MM.1S (cell line): ENCODE results near the gene MPL.

Experiments used
- DNase-seq: peaks from one replicate; pipeline ENCODE4 v3.0.0-alpha.2; 2015
- H2AFZ ChIP-seq: fragments of 300-600 bp; sonication (generic); 2 replicates; pipeline ENCODE4 v1.6.0; 2016; ENCODE audit warnings: antibody characterized with exemption, low read length
- H3F3A ChIP-seq: fragments of 300-600 bp; sonication (generic); 2 replicates; pipeline ENCODE4 v1.6.1; 2016; ENCODE audit warnings: mild to moderate bottlenecking, antibody characterized with exemption, low read length, moderate library complexity, mixed read lengths; ENCODE audit not compliant: insufficient read depth
- H3K27ac ChIP-seq: fragments of 300-600 bp; sonication (generic); 2 replicates; pipeline ENCODE4 v1.5.1; 2016; ENCODE audit warnings: mild to moderate bottlenecking, low read length
- H3K27me3 ChIP-seq: fragments of 300-600 bp; sonication (generic); replicated peaks from 2 replicates; pipeline ENCODE4 v1.6.0; 2016; ENCODE audit warnings: low read length; ENCODE audit not compliant: insufficient read depth
- H3K36me3 ChIP-seq: fragments of 300-600 bp; sonication (generic); replicated peaks from 2 replicates; pipeline ENCODE4 v1.6.1; 2016; ENCODE audit warnings: mild to moderate bottlenecking, low read length, mixed read lengths; ENCODE audit not compliant: insufficient read depth
- H3K4me1 ChIP-seq: fragments of 300-600 bp; sonication (generic); 2 replicates; pipeline ENCODE4 v1.6.1; 2016; ENCODE audit warnings: low read length, mixed read lengths
- H3K4me2 ChIP-seq: fragments of 300-600 bp; sonication (generic); 2 replicates; pipeline ENCODE4 v1.6.0; 2016; ENCODE audit warnings: low read depth, low read length
- H3K4me3 ChIP-seq: fragments of 300-600 bp; sonication (generic); 2 replicates; pipeline ENCODE4 v1.5.1; 2016; ENCODE audit warnings: low read length, mixed read lengths
- H3K79me2 ChIP-seq: fragments of 300-600 bp; sonication (generic); 2 replicates; pipeline ENCODE4 v1.6.1; 2016; ENCODE audit warnings: mixed run types, low read length, mixed read lengths
- H3K9ac ChIP-seq: fragments of 300-600 bp; sonication (generic); 2 replicates; pipeline ENCODE4 v1.6.1; 2016; ENCODE audit warnings: low read length, mixed read lengths
- H3K9me2 ChIP-seq: fragments of 300-600 bp; sonication (generic); replicated peaks from 2 replicates; pipeline ENCODE4 v1.6.1; 2016; ENCODE audit warnings: mild to moderate bottlenecking, low read length, mixed read lengths; ENCODE audit not compliant: insufficient read depth
- H3K9me3 ChIP-seq: fragments of 300-600 bp; sonication (generic); replicated peaks from 2 replicates; pipeline ENCODE4 v1.6.1; 2016; ENCODE audit warnings: mild to moderate bottlenecking, low read length, mixed read lengths; ENCODE audit not compliant: insufficient read depth
- H4K20me1 ChIP-seq: fragments of 300-600 bp; sonication (generic); 2 replicates; pipeline ENCODE4 v1.6.1; 2016; ENCODE audit warnings: mild to moderate bottlenecking, low read length, moderate library complexity, mixed read lengths; ENCODE audit not compliant: insufficient read depth
- EZH2 ChIP-seq: fragments of 300-600 bp; sonication (generic); optimal IDR thresholded peaks from 2 replicates; pipeline ENCODE3; 2017; ENCODE audit warnings: low read depth, mild to moderate bottlenecking, antibody characterized with exemption, low read length, mixed read lengths
- EZH2phosphoT487 ChIP-seq: fragments of 300-600 bp; sonication (generic); IDR thresholded peaks from 2 replicates; pipeline ENCODE4 v1.6.1; 2018; ENCODE audit warnings: antibody characterized with exemption, low read length
- TF ChIP-seq, protein P1 (sequence below): fragments of 300-600 bp; sonication (generic); IDR thresholded peaks from 2 replicates; pipeline ENCODE4 v1.5.1; 2016; ENCODE audit warnings: antibody characterized with exemption, low read length, mixed read lengths

The MPL gene

DNA sequence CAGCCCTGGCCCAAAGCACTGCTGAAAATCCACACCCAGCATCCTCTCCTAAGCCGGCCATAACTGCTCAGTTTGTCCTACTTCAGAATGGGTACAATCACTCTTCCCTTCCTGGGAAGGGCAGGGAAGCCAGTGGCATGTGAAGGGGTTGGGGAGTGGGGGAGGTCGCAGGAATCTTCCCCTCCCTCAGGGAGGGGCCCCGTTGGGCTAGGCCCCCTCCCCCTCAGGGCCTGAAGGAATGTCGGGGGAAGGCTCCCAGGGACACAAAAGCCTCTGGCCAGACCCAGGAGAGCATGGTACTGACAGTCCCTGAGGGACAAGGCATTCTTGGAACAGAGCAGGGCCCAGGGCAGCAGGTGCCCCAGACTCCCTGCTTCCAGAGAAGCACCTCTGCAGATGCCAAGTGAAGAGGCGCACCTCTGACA is 29.0 kb downstream of the MPL start:
- no peak overlapping the region for H3K27ac ChIP-seq
- H3K79me2 ChIP-seq, result peaks cover 42% of the 10 kb centered on the region

DNA sequence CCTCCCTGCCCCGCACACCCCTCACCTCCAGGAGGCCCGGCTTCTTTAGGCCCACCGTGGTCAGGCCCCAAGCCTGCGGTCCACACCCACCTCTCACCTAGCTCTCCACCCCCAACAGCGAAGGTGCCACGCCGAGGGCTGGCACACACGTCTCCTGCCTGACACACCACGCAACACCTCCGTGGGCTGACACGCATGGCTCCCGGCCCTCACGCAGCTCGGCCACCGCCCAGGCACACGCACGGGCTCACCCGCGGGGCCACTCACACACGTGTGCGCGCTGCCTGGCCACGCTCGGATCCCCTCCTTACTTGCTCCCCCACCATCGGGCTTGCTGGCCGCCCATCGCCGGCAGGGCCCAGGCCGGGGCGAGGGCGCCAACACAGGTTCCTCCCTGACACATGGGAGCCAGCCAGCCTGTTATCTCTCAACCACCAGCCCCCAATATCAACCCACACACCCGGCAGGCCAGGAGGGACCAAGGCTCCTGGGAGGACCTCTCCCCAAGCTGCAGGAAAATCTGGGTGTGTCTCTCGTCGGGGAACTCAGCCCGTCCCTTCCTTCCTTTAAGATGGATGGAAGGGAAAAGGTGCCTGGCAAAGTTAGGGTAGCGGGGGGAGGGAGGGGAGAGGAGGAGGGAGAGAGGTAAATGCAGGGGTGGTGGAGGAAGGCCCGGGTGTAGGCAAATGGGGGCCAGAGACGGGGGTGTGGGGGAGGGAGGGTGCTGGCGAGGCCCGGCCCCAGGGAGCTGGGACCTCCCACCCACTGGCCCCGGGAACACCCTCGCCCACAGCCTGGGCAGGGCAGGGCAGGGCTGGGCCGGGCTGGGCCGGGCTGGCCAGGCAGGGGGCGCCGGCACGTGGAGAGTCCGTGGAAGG is 29.6 kb downstream of the MPL start:
- Histone ChIP-seq H3K79me2 (peaks cover 37% of the 10 kb centered on the region), H3K9me3 (no peaks in the 10 kb centered on the region)
- DNase-seq, result peak; percentile 7

More for the DNA sequence above, 29.0 kb downstream of the MPL start:
- H3K4me1 ChIP-seq, result peaks cover 12% of the 10 kb centered on the region
- no peaks in the 10 kb centered on the region for H3K27me3 ChIP-seq
- peaks cover 37% of the 10 kb centered on the region for H3F3A ChIP-seq
- peak overlapping the region; percentile 88 for H3K4me3 ChIP-seq
- peaks cover 6% of the 10 kb centered on the region for H3K36me3 ChIP-seq
- peak overlapping the region; percentile 87 for H3K9ac ChIP-seq
- TF ChIP-seq EZH2 (no peak), EZH2phosphoT487 (no peak)
- TF ChIP-seq, protein P1, sequence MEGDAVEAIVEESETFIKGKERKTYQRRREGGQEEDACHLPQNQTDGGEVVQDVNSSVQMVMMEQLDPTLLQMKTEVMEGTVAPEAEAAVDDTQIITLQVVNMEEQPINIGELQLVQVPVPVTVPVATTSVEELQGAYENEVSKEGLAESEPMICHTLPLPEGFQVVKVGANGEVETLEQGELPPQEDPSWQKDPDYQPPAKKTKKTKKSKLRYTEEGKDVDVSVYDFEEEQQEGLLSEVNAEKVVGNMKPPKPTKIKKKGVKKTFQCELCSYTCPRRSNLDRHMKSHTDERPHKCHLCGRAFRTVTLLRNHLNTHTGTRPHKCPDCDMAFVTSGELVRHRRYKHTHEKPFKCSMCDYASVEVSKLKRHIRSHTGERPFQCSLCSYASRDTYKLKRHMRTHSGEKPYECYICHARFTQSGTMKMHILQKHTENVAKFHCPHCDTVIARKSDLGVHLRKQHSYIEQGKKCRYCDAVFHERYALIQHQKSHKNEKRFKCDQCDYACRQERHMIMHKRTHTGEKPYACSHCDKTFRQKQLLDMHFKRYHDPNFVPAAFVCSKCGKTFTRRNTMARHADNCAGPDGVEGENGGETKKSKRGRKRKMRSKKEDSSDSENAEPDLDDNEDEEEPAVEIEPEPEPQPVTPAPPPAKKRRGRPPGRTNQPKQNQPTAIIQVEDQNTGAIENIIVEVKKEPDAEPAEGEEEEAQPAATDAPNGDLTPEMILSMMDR, result no peak
- DNase-seq, result no peak
- no peaks in the 10 kb centered on the region for H4K20me1 ChIP-seq
- no peaks in the 10 kb centered on the region for H3K9me2 ChIP-seq
- H3K9me3 ChIP-seq, result no peaks in the 10 kb centered on the region
- no peak overlapping the region for H2AFZ ChIP-seq
- peak overlapping the region; percentile 99 for H3K4me2 ChIP-seq

DNA sequence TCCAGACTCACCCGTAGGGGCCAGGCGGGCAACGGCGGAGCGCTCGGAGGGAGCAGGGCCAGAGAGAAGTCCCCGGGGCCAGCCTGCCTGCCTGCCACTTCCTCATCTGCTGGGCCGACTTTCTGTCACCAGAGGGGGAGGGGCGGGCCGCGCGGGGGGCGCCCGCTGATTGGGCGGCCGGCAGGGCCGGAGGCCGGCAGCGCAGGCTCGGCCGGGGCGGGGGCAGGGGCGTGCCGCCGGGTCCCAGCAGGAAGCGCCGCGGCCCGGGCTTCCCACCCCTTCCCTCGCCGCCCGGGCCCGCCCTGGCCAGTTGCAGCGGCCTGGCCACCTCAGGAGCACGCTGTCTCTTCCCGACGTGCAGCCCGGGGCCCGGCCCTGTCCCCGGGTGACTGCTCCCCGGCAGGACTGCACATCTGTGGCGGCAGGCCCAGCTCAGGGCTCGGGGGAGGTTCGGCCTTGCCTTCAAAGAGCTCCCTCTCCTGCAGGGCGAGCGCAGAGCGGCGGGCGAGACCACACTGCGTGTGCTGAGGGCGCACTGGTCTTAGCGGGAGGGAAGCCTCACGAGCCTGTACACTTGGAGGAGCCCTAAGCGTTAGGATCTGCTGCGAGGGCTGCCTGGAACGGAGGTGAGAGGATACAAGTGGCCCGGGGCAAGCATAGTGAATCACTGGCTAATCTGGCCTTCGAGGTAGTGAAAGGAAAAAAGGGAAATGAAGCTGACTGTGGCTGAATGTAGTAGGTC is 30.5 kb downstream of the MPL start, which contains the start of gene ELOVL1:
Gene ELOVL1 (minus strand): TSS at position 108 of the 742 bp plus-strand sequence. CDS start 2,402 bp downstream, outside the sequence.
- Histone ChIP-seq H3F3A (peaks cover 27% of the 10 kb centered on the region), H3K27ac (peak within 1 kb of the TSS; percentile 76)

More for the DNA sequence above, 29.6 kb downstream of the MPL start:
- Histone ChIP-seq H3K4me3 (peak overlapping the region; percentile 88), H2AFZ (peak overlapping the region; percentile 78), H3K27ac (peak overlapping the region; percentile 65), H3K4me2 (peak overlapping the region; percentile 99), H3K9ac (peak overlapping the region; percentile 87), H3K36me3 (no peaks in the 10 kb centered on the region), H3K9me2 (no peaks in the 10 kb centered on the region), H3F3A (peaks cover 30% of the 10 kb centered on the region), H4K20me1 (no peaks in the 10 kb centered on the region), H3K4me1 (peaks cover 12% of the 10 kb centered on the region), H3K27me3 (no peaks in the 10 kb centered on the region)
- TF ChIP-seq EZH2phosphoT487 (no peak), EZH2 (no peak)
- TF ChIP-seq, protein P1, result no peak

More for the DNA sequence above, 30.5 kb downstream of the MPL start, which contains the start of gene ELOVL1:
- peak; percentile 92 for DNase-seq
- H3K4me2 ChIP-seq, result peak within 1 kb of the TSS; percentile 99
- peak within 1 kb of the TSS; percentile 88 for H3K4me3 ChIP-seq
- peaks cover 37% of the 10 kb centered on the region for H3K79me2 ChIP-seq
- H3K36me3 ChIP-seq, result no peaks in the 10 kb centered on the region
- no peaks in the 10 kb centered on the region for H3K9me3 ChIP-seq
- no peaks in the 10 kb centered on the region for H4K20me1 ChIP-seq
- TF ChIP-seq EZH2 (no peak), EZH2phosphoT487 (no peak)
- TF ChIP-seq, protein P1, result peak; percentile 36
- peaks cover 12% of the 10 kb centered on the region for H3K4me1 ChIP-seq
- H2AFZ ChIP-seq, result peak within 1 kb of the TSS; percentile 80
- peak within 1 kb of the TSS; percentile 87 for H3K9ac ChIP-seq
- H3K9me2 ChIP-seq, result no peaks in the 10 kb centered on the region
- H3K27me3 ChIP-seq, result no peaks in the 10 kb centered on the region
